AG08395 (cell line): Measurements from ENCODE around the gene NSF.

Experiments
- DNase-seq: peaks from one replicate; pipeline ENCODE4 v3.0.0; 2012; ENCODE audit warnings: mixed read lengths, low spot score

The NSF gene

GRCh38 chr17:46803544-46803943 lies 213.1 kb downstream of the NSF start:
- DNase-seq, result no peak

- no peak for DNase-seq
Observed at GRCh38 chr17:46805771-46806170, 215.3 kb downstream of the NSF start.
